Measurements from ENCODE around the gene ST8SIA3. TPM values are rescaled to one million over a fixed set of nuclear protein-coding genes. Genes with fewer than 3 reads are reported as not detected.

Gene ST8SIA3
- polyA plus RNA-seq, 1 donor (not counting 4 experiments of a cell fraction or from before 2014, with no cell fraction given) = not detected

GRCh38 chr18:57362714-57363113 is 10.4 kb downstream of the ST8SIA3 start:
- Histone ChIP-seq H3K27me3 (ENCODE audit: control insufficient read depth, extremely low read depth, insufficient read depth, low read length) (no peaks in the 10 kb centered on the region), H3K4me1 (ENCODE audit: control insufficient read depth, extremely low read depth, insufficient read depth, low read length) (no peaks in the 10 kb centered on the region), H3K79me2 (ENCODE audit: control insufficient read depth, insufficient read depth, low read length) (no peaks in the 10 kb centered on the region), H3K9me3 (ENCODE audit: control insufficient read depth, low read depth, low read length) (no peaks in the 10 kb centered on the region), H2AFZ (ENCODE audit: control insufficient read depth, low read length) (no peak overlapping the region), H3K9me1 (ENCODE audit: control insufficient read depth, extremely low read depth, insufficient read depth, low read length) (no peaks in the 10 kb centered on the region), H3K9ac (ENCODE audit: control insufficient read depth, extremely low read depth, insufficient read depth, low read length) (no peak overlapping the region), H3K27ac (ENCODE audit: control insufficient read depth, insufficient read depth, low read length) (no peak overlapping the region), H4K20me1 (ENCODE audit: control insufficient read depth, extremely low read depth, insufficient read depth, low read length) (no peaks in the 10 kb centered on the region), H3K4me3 (ENCODE audit: control insufficient read depth in 2 of 3, extremely low read depth in 1 of 3, insufficient read depth in 2 of 3, low read depth in 1 of 3, low read length in 3 of 3) (no peak overlapping the region), H3K4me2 (ENCODE audit: control insufficient read depth, extremely low read depth, insufficient read depth, low read depth, low read length) (no peak overlapping the region), H3K36me3 (ENCODE audit: control insufficient read depth in 2 of 2, extremely low read depth in 1 of 2, insufficient read depth in 2 of 2, low read length in 2 of 2) (no peaks in the 10 kb centered on the region)
- FAIRE-seq = no peak
- no peak for TF ChIP-seq CTCF (optimal IDR thresholded peaks at IDR 0.05 in 1 of 3, IDR thresholded peaks at IDR 0.05 in 1 of 3, conservative IDR thresholded peaks at IDR 0.05 in 1 of 3; ENCODE audit: extremely low read depth in 1 of 3, insufficient read depth in 2 of 3, low read length in 3 of 3)
- TF ChIP-seq EZH2 (IDR thresholded peaks at IDR 0.05; ENCODE audit: low read length) = no peak
- no peak for DNase-seq (ENCODE audit: low read depth, low spot score)
- dilution Hi-C loops (cut with MboI; ENCODE audit: extremely low pct_ligation_motif_present, low sequenced_read_pairs) = no loop called here

GRCh38 chr18:57364460-57364859 is 12.1 kb downstream of the ST8SIA3 start:
- no peaks in the 10 kb centered on the region for H3K9me1 ChIP-seq (ENCODE audit: control insufficient read depth, extremely low read depth, insufficient read depth, low read length)
- DNase-seq (ENCODE audit: low read depth, low spot score) = no peak
- no peak for FAIRE-seq
- dilution Hi-C loops (cut with MboI; ENCODE audit: extremely low pct_ligation_motif_present, low sequenced_read_pairs) = no loop called here
- H3K9me3 ChIP-seq (ENCODE audit: control insufficient read depth, low read depth, low read length) = no peaks in the 10 kb centered on the region
- H3K27me3 ChIP-seq (ENCODE audit: control insufficient read depth, extremely low read depth, insufficient read depth, low read length) = no peaks in the 10 kb centered on the region
- no peaks in the 10 kb centered on the region for H3K4me1 ChIP-seq (ENCODE audit: control insufficient read depth, extremely low read depth, insufficient read depth, low read length)
- no peak for TF ChIP-seq CTCF (optimal IDR thresholded peaks at IDR 0.05 in 1 of 3, IDR thresholded peaks at IDR 0.05 in 1 of 3, conservative IDR thresholded peaks at IDR 0.05 in 1 of 3; ENCODE audit: extremely low read depth in 1 of 3, insufficient read depth in 2 of 3, low read length in 3 of 3)
- H4K20me1 ChIP-seq (ENCODE audit: control insufficient read depth, extremely low read depth, insufficient read depth, low read length) = no peaks in the 10 kb centered on the region
- no peak overlapping the region for H3K9ac ChIP-seq (ENCODE audit: control insufficient read depth, extremely low read depth, insufficient read depth, low read length)
- H3K36me3 ChIP-seq (ENCODE audit: control insufficient read depth in 2 of 2, extremely low read depth in 1 of 2, insufficient read depth in 2 of 2, low read length in 2 of 2) = no peaks in the 10 kb centered on the region
- H3K4me3 ChIP-seq (ENCODE audit: control insufficient read depth in 2 of 3, extremely low read depth in 1 of 3, insufficient read depth in 2 of 3, low read depth in 1 of 3, low read length in 3 of 3) = no peak overlapping the region
- H3K79me2 ChIP-seq (ENCODE audit: control insufficient read depth, insufficient read depth, low read length) = no peaks in the 10 kb centered on the region
- no peak overlapping the region for H2AFZ ChIP-seq (ENCODE audit: control insufficient read depth, low read length)
- no peak overlapping the region for H3K27ac ChIP-seq (ENCODE audit: control insufficient read depth, insufficient read depth, low read length)
- no peak overlapping the region for H3K4me2 ChIP-seq (ENCODE audit: control insufficient read depth, extremely low read depth, insufficient read depth, low read depth, low read length)

Measured in keratinocyte (primary cell).